Measurements from ENCODE around the gene FAIM. TPM values are rescaled to one million over a fixed set of nuclear protein-coding genes. Genes with fewer than 3 reads are reported as not detected.

Gene FAIM, protein sequence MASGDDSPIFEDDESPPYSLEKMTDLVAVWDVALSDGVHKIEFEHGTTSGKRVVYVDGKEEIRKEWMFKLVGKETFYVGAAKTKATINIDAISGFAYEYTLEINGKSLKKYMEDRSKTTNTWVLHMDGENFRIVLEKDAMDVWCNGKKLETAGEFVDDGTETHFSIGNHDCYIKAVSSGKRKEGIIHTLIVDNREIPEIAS
- 7.3 and 13.7 TPM in 2 replicates for polyA plus RNA-seq (2011; rRNA removed)
- 4.0 and 5.0 TPM in 2 replicates for polyA plus RNA-seq (2012; cell fraction: cytosol; rRNA removed)
- 1.1 and 1.8 TPM in 2 replicates for polyA plus RNA-seq (2012; cell fraction: nucleus; rRNA removed)
- 18.7 to 20.9 TPM (median 20.8 TPM) in 3 replicates for polyA plus RNA-seq (2017; fragmentation: RNase III; extraction: RNeasy Plus Mini Kit Qiagen cat#74134 plus additional on column Dnase treatment)
- polyA minus RNA-seq (2011; rRNA and poly(A)+ RNA removed) = 0.83 and 1.5 TPM in 2 replicates

DNA sequence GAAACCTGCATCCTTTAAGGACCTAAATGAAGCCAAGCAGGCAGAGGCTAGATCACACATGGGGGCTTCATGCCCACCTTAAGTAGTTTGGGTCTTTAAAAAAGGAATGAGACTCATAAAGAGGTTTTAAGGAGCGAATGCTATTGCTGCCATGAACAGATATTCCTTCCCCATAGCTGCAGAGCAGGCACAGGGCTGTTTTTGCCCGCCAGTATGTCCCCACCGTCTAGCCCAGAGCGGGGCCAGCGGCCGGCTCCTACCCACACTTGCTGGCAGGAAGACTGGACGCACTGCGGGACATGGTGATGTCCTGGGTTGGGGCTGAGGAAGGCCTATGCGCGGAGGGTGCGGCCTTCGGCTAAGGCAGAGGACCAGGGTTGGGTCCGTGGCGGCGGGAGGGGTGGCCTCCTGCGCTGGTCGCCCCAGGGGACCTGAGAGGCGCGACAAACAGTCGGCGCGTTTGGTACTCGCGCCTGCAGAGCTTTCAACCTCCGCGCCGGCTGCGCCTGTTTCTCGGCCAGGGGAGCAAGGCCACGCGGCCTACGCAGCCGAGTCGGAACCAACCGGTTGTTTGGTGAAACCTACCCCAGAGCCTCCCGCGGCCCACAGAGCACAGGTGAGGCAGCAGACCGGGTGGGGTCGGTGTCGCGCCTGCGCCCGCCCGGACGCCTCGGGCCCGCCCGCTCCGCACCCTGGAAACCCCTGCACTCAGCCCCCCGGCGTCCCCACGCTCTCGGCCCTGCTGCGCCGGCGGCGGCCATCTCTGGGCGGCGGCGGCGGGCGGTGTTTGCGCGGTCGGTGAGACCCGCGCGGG lies at the start of gene FAIM:
Gene FAIM, plus strand, starts transcription at position 450 of the 814 bp plus-strand sequence. CDS start 10,956 bp downstream, outside the sequence.
- no peak for TF ChIP-seq CBX2 (IDR thresholded peaks at IDR 0.05; ENCODE audit: borderline replicate concordance, low read depth)
- peak; percentile 19; the same call in 1 of the 2 replicates for TF ChIP-seq MYC (IDR thresholded peaks at IDR 0.05; ENCODE audit: borderline replicate concordance, low read length)
- TF ChIP-seq ATOH8 (CRISPR knock-in tag; IDR thresholded peaks at IDR 0.05; ENCODE audit: low read depth) = no peak
- TF ChIP-seq, protein P1, sequence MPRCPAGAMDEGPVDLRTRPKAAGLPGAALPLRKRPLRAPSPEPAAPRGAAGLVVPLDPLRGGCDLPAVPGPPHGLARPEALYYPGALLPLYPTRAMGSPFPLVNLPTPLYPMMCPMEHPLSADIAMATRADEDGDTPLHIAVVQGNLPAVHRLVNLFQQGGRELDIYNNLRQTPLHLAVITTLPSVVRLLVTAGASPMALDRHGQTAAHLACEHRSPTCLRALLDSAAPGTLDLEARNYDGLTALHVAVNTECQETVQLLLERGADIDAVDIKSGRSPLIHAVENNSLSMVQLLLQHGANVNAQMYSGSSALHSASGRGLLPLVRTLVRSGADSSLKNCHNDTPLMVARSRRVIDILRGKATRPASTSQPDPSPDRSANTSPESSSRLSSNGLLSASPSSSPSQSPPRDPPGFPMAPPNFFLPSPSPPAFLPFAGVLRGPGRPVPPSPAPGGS (IDR thresholded peaks at IDR 0.05) = peak; percentile 35; the same call in 1 of the 3 replicates
- TF ChIP-seq RCOR1 (IDR thresholded peaks at IDR 0.05; ENCODE audit: low read depth, low read length) = no peak
- no peak for TF ChIP-seq RNF2 (IDR thresholded peaks at IDR 0.05; ENCODE audit: borderline replicate concordance, low read depth)
- TF ChIP-seq HOXB13 (CRISPR knock-in tag; IDR thresholded peaks at IDR 0.05; ENCODE audit: low read depth) = 0 out of 2 replicates have a peak, but pooled peaks have one; percentile 27
- TF ChIP-seq PHF8 (IDR thresholded peaks at IDR 0.05; ENCODE audit: borderline replicate concordance, low read depth) = peak; percentile 97
- TF ChIP-seq CBX8 (IDR thresholded peaks at IDR 0.05) = no peak
- no peak for TF ChIP-seq SMC3 (IDR thresholded peaks at IDR 0.05)
- no peak for TF ChIP-seq FOSL2 (IDR thresholded peaks at IDR 0.05)
- no peak for TF ChIP-seq FOSL2 (CRISPR knock-in tag; IDR thresholded peaks at IDR 0.05)
- TF ChIP-seq HMGXB4 (CRISPR knock-in tag; IDR thresholded peaks at IDR 0.05; ENCODE audit: borderline replicate concordance) = peak; percentile 83; the same call in 1 of the 2 replicates
- TF ChIP-seq, protein P2, sequence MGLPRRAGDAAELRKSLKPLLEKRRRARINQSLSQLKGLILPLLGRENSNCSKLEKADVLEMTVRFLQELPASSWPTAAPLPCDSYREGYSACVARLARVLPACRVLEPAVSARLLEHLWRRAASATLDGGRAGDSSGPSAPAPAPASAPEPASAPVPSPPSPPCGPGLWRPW (IDR thresholded peaks at IDR 0.05) = no peak
- no peak for TF ChIP-seq CHD2 (IDR thresholded peaks at IDR 0.05; ENCODE audit: low read length, partially characterized antibody)
- no peak for TF ChIP-seq CHD4 (IDR thresholded peaks at IDR 0.05; ENCODE audit: borderline replicate concordance)
- no peak for TF ChIP-seq JUN (IDR thresholded peaks at IDR 0.05)
- peak; percentile 29; the same call in 1 of the 2 replicates for TF ChIP-seq POLR2A (IDR thresholded peaks at IDR 0.05; ENCODE audit: low read length)
- TF ChIP-seq, protein P3, sequence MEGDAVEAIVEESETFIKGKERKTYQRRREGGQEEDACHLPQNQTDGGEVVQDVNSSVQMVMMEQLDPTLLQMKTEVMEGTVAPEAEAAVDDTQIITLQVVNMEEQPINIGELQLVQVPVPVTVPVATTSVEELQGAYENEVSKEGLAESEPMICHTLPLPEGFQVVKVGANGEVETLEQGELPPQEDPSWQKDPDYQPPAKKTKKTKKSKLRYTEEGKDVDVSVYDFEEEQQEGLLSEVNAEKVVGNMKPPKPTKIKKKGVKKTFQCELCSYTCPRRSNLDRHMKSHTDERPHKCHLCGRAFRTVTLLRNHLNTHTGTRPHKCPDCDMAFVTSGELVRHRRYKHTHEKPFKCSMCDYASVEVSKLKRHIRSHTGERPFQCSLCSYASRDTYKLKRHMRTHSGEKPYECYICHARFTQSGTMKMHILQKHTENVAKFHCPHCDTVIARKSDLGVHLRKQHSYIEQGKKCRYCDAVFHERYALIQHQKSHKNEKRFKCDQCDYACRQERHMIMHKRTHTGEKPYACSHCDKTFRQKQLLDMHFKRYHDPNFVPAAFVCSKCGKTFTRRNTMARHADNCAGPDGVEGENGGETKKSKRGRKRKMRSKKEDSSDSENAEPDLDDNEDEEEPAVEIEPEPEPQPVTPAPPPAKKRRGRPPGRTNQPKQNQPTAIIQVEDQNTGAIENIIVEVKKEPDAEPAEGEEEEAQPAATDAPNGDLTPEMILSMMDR (IDR thresholded peaks at IDR 0.05) = no peak
- no peak for TF ChIP-seq ESRRA (IDR thresholded peaks at IDR 0.05; ENCODE audit: borderline replicate concordance, low read length)
- TF ChIP-seq, protein P4, sequence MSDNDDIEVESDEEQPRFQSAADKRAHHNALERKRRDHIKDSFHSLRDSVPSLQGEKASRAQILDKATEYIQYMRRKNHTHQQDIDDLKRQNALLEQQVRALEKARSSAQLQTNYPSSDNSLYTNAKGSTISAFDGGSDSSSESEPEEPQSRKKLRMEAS (IDR thresholded peaks at IDR 0.05) = peak; percentile 53
- TF ChIP-seq HDAC2 (IDR thresholded peaks at IDR 0.05) = no peak
- Histone ChIP-seq H3K27ac (peak within 1 kb of the TSS; percentile 99 to 100), H3K9me3 (no peaks in the 10 kb centered on the region), H3K4me1 (peaks cover 11% of the 10 kb centered on the region; the same call in 2 of the 3 replicates), H3K4me3 (peak within 1 kb of the TSS; percentile 60), H3K4me2 (peak within 1 kb of the TSS; percentile 99)
- WGBS (ENCODE audit: missing lambda C conversion rate) = 41% methylated on average over 5 of the region's 68 CpGs
- peak; percentile 89 for ATAC-seq
- DNase-seq (ENCODE audit: low read depth in 1 of 2, low spot score in 1 of 2) = peak; percentile 46 to 78
- CTCF ChIA-PET = interaction anchor here (0.6 to 3.0 kb wide), 5 partner anchors 8 to 312 kb away, joined by 3 to 16 read pairs (median 4); partner anchors contain the start of gene CEP70
- FAIRE-seq = no peak
- POLR2A ChIA-PET = interaction anchor here (0.7 to 1.3 kb wide), 3 partner anchors 15 to 307 kb away, joined by 3 to 8 read pairs (median 4); partner anchors contain the start of gene CEP70
